H1 (cell line): ENCODE measurements around the gene PTPRH. TPM values are rescaled to one million over a fixed set of nuclear protein-coding genes. Genes with fewer than 3 reads are reported as not detected.
A peak's percentile ranks its signal among the peaks of the same experiment; 100 is the strongest.

Source experiments
- CTCF ChIA-PET: fragments of 300-600 bp; sonication (Branson Sonifier 250); formaldehyde crosslinking; loops from one replicate; lab custom pipeline; 2021; ENCODE audit not compliant: partially characterized antibody; lab: Charles Lee
- POLR2A ChIA-PET: fragments of 300-600 bp; sonication (Branson Sonifier 250); formaldehyde crosslinking; loops from one replicate; lab custom pipeline; 2021; ENCODE audit warnings: inconsistent platforms; ENCODE audit not compliant: partially characterized antibody; lab: Charles Lee
- DNase-seq, 2 experiments: peaks; one replicate each; pipeline versions ENCODE4 v3.0.0 to v3.0.0-alpha.2; 2010 to 2022; ENCODE audit warnings: low spot score in 2 of 2, low read depth in 1 of 2, mixed read lengths in 1 of 2
- FAIRE-seq: peaks from 2 replicates; lab custom pipeline; 2011; peaks lifted over from hg19 to GRCh38; lab: Jason Lieb, UNC
- H2AFZ ChIP-seq: 2 replicates; pipeline ENCODE4 v1.8.1; 2012; ENCODE audit warnings: low read length, inconsistent platforms
- H2AK5ac ChIP-seq: 2 replicates; pipeline ENCODE4 v1.6.1; 2013; ENCODE audit warnings: low read depth, low read length
- H2BK120ac ChIP-seq: replicated peaks from 2 replicates; pipeline ENCODE3; 2013; ENCODE audit warnings: low read depth, low read length, inconsistent platforms
- H2BK12ac ChIP-seq: 2 replicates; pipeline ENCODE4 v1.6.1; 2013; ENCODE audit warnings: low read depth, low read length
- H2BK15ac ChIP-seq: 2 replicates; pipeline ENCODE4 v1.6.1; 2013; ENCODE audit warnings: low read length
- H2BK20ac ChIP-seq: 2 replicates; pipeline ENCODE4 v1.6.1; 2013; ENCODE audit warnings: low read length
- H2BK5ac ChIP-seq: 2 replicates; pipeline ENCODE4 v1.6.1; 2013; ENCODE audit warnings: low read depth, low read length
- H3K14ac ChIP-seq: 2 replicates; pipeline ENCODE4 v1.6.1; 2013; ENCODE audit warnings: inconsistent platforms; ENCODE audit not compliant: insufficient read length
- H3K18ac ChIP-seq: 2 replicates; pipeline ENCODE4 v1.6.1; 2013; ENCODE audit warnings: low read length; ENCODE audit errors: extremely low read depth
- H3K23ac ChIP-seq: 2 replicates; pipeline ENCODE4 v1.6.1; 2013; ENCODE audit warnings: inconsistent platforms; ENCODE audit not compliant: insufficient read length
- H3K23me2 ChIP-seq: 2 replicates; pipeline ENCODE4 v1.6.1; 2013; ENCODE audit warnings: low read depth, low read length
- H3K27ac ChIP-seq: 2 replicates; pipeline ENCODE4 v1.6.1; 2011; ENCODE audit warnings: low read depth, low read length, inconsistent platforms
- H3K27me3 ChIP-seq, 4 experiments: replicated peaks in 1 of 4; 1 replicate in 1 of 4; 2 replicates in 3 of 4; pipeline versions ENCODE4 v1.6.1 to v1.8.1; 2011 to 2013; ENCODE audit warnings: low read length in 3 of 4, mild to moderate bottlenecking in 3 of 4, inconsistent platforms in 2 of 4, mixed read lengths in 2 of 4, moderate library complexity in 1 of 4; ENCODE audit not compliant: control insufficient read depth in 3 of 4, insufficient read depth in 3 of 4; ENCODE audit errors: extremely low read depth in 1 of 4
- H3K36me3 ChIP-seq, 4 experiments: 2 replicates each; pipeline versions ENCODE4 v1.6.1 to v1.8.1; 2011 to 2013; ENCODE audit warnings: mild to moderate bottlenecking in 4 of 4, low read length in 3 of 4, moderate library complexity in 2 of 4, control low read depth in 1 of 4, inconsistent platforms in 1 of 4; ENCODE audit not compliant: insufficient read depth in 4 of 4, control insufficient read depth in 2 of 4
- H3K4ac ChIP-seq: replicated peaks from 2 replicates; pipeline ENCODE3; 2013; ENCODE audit warnings: low read length, low read depth, mixed read lengths, inconsistent platforms; ENCODE audit not compliant: insufficient read length
- H3K4me1 ChIP-seq, 4 experiments: replicated peaks in 1 of 4; 1 replicate in 1 of 4; 2 replicates in 3 of 4; pipeline versions ENCODE4 v1.6.1 to v1.8.1; 2011 to 2013; ENCODE audit warnings: low read length in 3 of 4, inconsistent platforms in 2 of 4, mixed read lengths in 1 of 4; ENCODE audit not compliant: insufficient read depth in 4 of 4, control insufficient read depth in 3 of 4
- H3K4me2 ChIP-seq, 2 experiments: 2 replicates each; pipeline versions ENCODE4 v1.6.1 to v1.8.1; 2011 to 2013; ENCODE audit warnings: low read depth in 2 of 2, low read length in 2 of 2, control low read depth in 1 of 2, inconsistent platforms in 1 of 2, mild to moderate bottlenecking in 1 of 2; ENCODE audit not compliant: insufficient read depth in 1 of 2
- H3K4me3 ChIP-seq, 4 experiments: fragments of 200-600, 300-600 bp in 1 of 4; sonication (generic), shearing (Covaris generic), sonication (Bioruptor Twin) in 1 of 4; 2 replicates each; pipeline versions ENCODE4 v1.5.1 to v1.8.1; 2011 to 2016; ENCODE audit warnings: low read length in 4 of 4, low read depth in 3 of 4, control low read depth in 2 of 4, inconsistent platforms in 2 of 4, mild to moderate bottlenecking in 2 of 4, mixed read lengths in 1 of 4, moderate library complexity in 1 of 4; ENCODE audit not compliant: insufficient read depth in 2 of 4; ENCODE audit errors: extremely low read depth in 1 of 4
- H3K56ac ChIP-seq: replicated peaks from 2 replicates; pipeline ENCODE3; 2013; ENCODE audit warnings: low read depth, mild to moderate bottlenecking, mixed read lengths, low read length, inconsistent platforms; ENCODE audit not compliant: insufficient read length
- H3K79me1 ChIP-seq: 2 replicates; pipeline ENCODE4 v1.6.1; 2013; ENCODE audit warnings: low read depth, low read length, control low read depth
- H3K79me2 ChIP-seq, 2 experiments: 2 replicates each; pipeline versions ENCODE4 v1.6.1 to v1.8.1; 2012 to 2013; ENCODE audit warnings: low read length in 2 of 2, mild to moderate bottlenecking in 2 of 2, inconsistent platforms in 1 of 2; ENCODE audit not compliant: insufficient read depth in 2 of 2, control insufficient read depth in 1 of 2
- H3K9ac ChIP-seq, 4 experiments: replicated peaks in 1 of 4; 1 replicate in 1 of 4; 2 replicates in 3 of 4; pipeline versions ENCODE4 v1.6.1 to v1.8.1; 2011 to 2013; ENCODE audit warnings: low read depth in 3 of 4, low read length in 3 of 4, control low read depth in 2 of 4, mild to moderate bottlenecking in 2 of 4, moderate library complexity in 2 of 4, inconsistent platforms in 1 of 4; ENCODE audit errors: extremely low read depth in 1 of 4
- H3K9me3 ChIP-seq, 2 experiments: 2 replicates each; pipeline versions ENCODE4 v1.6.1 to v1.8.1; 2012 to 2013; ENCODE audit warnings: mild to moderate bottlenecking in 2 of 2, moderate library complexity in 2 of 2, control low read depth in 1 of 2, inconsistent platforms in 1 of 2, low read depth in 1 of 2, low read length in 1 of 2, mixed read lengths in 1 of 2; ENCODE audit not compliant: insufficient read depth in 2 of 2
- H4K20me1 ChIP-seq, 2 experiments: replicated peaks in 1 of 2; 2 replicates each; pipeline versions ENCODE3 to v1.8.1; 2011 to 2013; ENCODE audit warnings: inconsistent platforms in 2 of 2, low read length in 2 of 2, mild to moderate bottlenecking in 1 of 2; ENCODE audit not compliant: insufficient read depth in 2 of 2, control insufficient read depth in 1 of 2
- H4K5ac ChIP-seq: 2 replicates; pipeline ENCODE4 v1.6.1; 2013; ENCODE audit warnings: low read length, low read depth, mixed read lengths, inconsistent platforms; ENCODE audit not compliant: insufficient read length
- H4K8ac ChIP-seq: 2 replicates; pipeline ENCODE4 v1.8.0; 2013; ENCODE audit warnings: mild to moderate bottlenecking, moderate library complexity, low read length, inconsistent platforms; ENCODE audit not compliant: insufficient read depth; ENCODE audit errors: extremely low read depth
- H4K91ac ChIP-seq: replicated peaks from 2 replicates; pipeline ENCODE3; 2013; ENCODE audit warnings: low read length, mixed read lengths, inconsistent platforms; ENCODE audit not compliant: insufficient read length
- CHD1 ChIP-seq: IDR thresholded peaks from 2 replicates; pipeline ENCODE4 v1.6.1; 2012; ENCODE audit warnings: low read depth, low read length, improper control_type of control experiment
- KDM1A ChIP-seq: fragments of 200-600, 300-600 bp; sonication (generic); IDR thresholded peaks from 2 replicates; pipeline ENCODE4 v1.7.1; 2016; ENCODE audit warnings: mild to moderate bottlenecking, low read length, borderline replicate concordance
- RAD21 ChIP-seq, 2 experiments: IDR thresholded peaks in 1 of 2; conservative IDR thresholded peaks in 1 of 2; 2 replicates each; pipeline ENCODE4 v1.6.1; 2011; ENCODE audit warnings: low read depth in 2 of 2, low read length in 2 of 2, improper control_type of control experiment in 1 of 2, inconsistent platforms in 1 of 2, mild to moderate bottlenecking in 1 of 2, moderate library complexity in 1 of 2
- RXRA ChIP-seq: IDR thresholded peaks from 2 replicates; pipeline ENCODE4 v1.6.1; 2011; ENCODE audit warnings: low read depth, mild to moderate bottlenecking, low read length, moderate library complexity; ENCODE audit not compliant: insufficient read depth
- TCF12 ChIP-seq: IDR thresholded peaks from 2 replicates; pipeline ENCODE4 v1.6.1; 2011; ENCODE audit warnings: low read depth, mild to moderate bottlenecking, low read length
- WGBS, 2 experiments: shearing (Covaris generic) in 1 of 2; methylation state at CpG; one replicate each; pipeline versions ENCODE4 v1.1.6 to v1.1.7; 2013 to 2015; ENCODE audit warnings: low lambda C conversion rate in 2 of 2, mixed read lengths in 2 of 2, inconsistent platforms in 1 of 2, low coverage in 1 of 2, missing lambda C conversion rate in 1 of 2; ENCODE audit not compliant: insufficient replicate concordance in 2 of 2, insufficient coverage in 1 of 2, insufficient read length in 1 of 2; ENCODE audit errors: extremely low coverage in 1 of 2, missing lambda C conversion rate in 1 of 2; 5-methylcytosine and 5-hydroxymethylcytosine counted together
- polyA plus RNA-seq, 7 experiments: library from polyadenylated mRNA; depleted of rRNA in 3 of 7; stranded (reverse) in 5 of 7; unstranded in 2 of 7; fragments of >200 nt in 5 of 7; fragments of 200-250 nt in 2 of 7; gene quantifications; 1 replicate in 5 of 7; 2 replicates in 1 of 7; 4 replicates in 1 of 7; pipeline versions ENCODE4 v1.2.1 to v1.2.3, GENCODE V29; 2011 to 2013; ENCODE audit warnings: missing spikeins in 2 of 7, mixed read lengths in 2 of 7
- total RNA-seq: library from RNA; stranded (reverse); fragmentation: NEBNext Ultra II Directional; extraction: Animal tissue kit (Norgen Biotek cat#: 25700); gene quantifications from 2 replicates; pipeline ENCODE4 v1.2.1, GENCODE V29; 2021
- TF ChIP-seq, protein P1 (sequence below), 3 experiments: IDR thresholded peaks; 1 replicate in 2 of 3; 2 replicates in 1 of 3; pipeline versions ENCODE4 v1.5.1 to v1.6.1; 2011; ENCODE audit warnings: low read length in 3 of 3, mild to moderate bottlenecking in 3 of 3, inconsistent platforms in 2 of 3, low read depth in 1 of 3, moderate library complexity in 1 of 3; ENCODE audit not compliant: insufficient read depth in 1 of 3; ENCODE audit errors: control extremely low read depth in 1 of 3

PTPRH gene
- total and polyA plus RNA-seq, 2 of the 8 experiments (the other 6 are each of a cell fraction or from before 2014, with no cell fraction given) = 0.30 to 0.39 TPM

DNA sequence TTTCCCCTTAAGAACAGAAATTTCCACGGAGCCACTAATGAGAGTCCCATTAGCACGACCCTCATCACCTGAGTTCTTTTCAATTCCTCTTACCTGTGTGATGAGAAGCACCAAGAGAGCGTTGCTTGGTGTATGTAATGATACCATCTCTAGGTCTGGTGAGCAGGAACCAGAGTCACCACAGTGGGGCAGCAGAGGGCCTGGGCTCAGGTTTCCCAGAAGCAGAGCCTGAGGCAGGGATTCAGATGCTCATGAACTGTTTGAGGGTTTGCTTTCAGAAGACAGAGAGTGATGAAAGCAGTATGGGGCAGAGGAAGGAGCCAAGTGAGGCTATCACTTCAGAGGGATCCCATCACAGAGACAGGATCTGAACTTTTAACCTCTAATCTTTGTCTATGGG lies 3.1 kb upstream of the PTPRH start:
- Histone ChIP-seq H3K4ac (no peak overlapping the region), H2AFZ (no peak overlapping the region), H3K23me2 (peaks cover 5% of the 10 kb centered on the region; the same call in 1 of the 2 replicates), H2BK12ac (no peak overlapping the region), H2BK120ac (no peak overlapping the region), H3K27me3 (no peaks in the 10 kb centered on the region; a peak in 1 of 7 replicates), H4K8ac (no peak overlapping the region), H3K36me3 (no peaks in the 10 kb centered on the region), H3K79me2 (no peaks in the 10 kb centered on the region), H3K9ac (no peak overlapping the region), H2AK5ac (no peak overlapping the region), H2BK20ac (no peak overlapping the region), H3K14ac (no peak overlapping the region), H3K23ac (no peak overlapping the region), H3K4me3 (no peak overlapping the region), H3K9me3 (peaks cover 15% of the 10 kb centered on the region in 2 experiments; a peak in 3 of 4 replicates), H3K4me1 (peaks cover 0 to 6% (median 2%) of the 10 kb centered on the region in 4 experiments; a peak in 2 of 7 replicates), H2BK5ac (no peak overlapping the region), H3K79me1 (no peaks in the 10 kb centered on the region), H4K20me1 (no peaks in the 10 kb centered on the region), H2BK15ac (no peak overlapping the region), H3K18ac (no peak overlapping the region), H4K5ac (no peak overlapping the region), H3K56ac (no peak overlapping the region), H3K4me2 (no peak overlapping the region), H3K27ac (no peak overlapping the region), H4K91ac (no peak overlapping the region)
- no peak for FAIRE-seq
- TF ChIP-seq KDM1A (peak; percentile 72; the same call in 1 of the 2 replicates), RAD21 (IDR thresholded peaks at IDR 0.05 in 1 of 2, conservative IDR thresholded peaks at IDR 0.05 in 1 of 2; ENCODE audit: low read depth in 2 of 2, low read length in 2 of 2) (peak; percentile 36 to 45), TCF12 (no peak), CHD1 (no peak), RXRA (no peak)
- TF ChIP-seq, protein P1, sequence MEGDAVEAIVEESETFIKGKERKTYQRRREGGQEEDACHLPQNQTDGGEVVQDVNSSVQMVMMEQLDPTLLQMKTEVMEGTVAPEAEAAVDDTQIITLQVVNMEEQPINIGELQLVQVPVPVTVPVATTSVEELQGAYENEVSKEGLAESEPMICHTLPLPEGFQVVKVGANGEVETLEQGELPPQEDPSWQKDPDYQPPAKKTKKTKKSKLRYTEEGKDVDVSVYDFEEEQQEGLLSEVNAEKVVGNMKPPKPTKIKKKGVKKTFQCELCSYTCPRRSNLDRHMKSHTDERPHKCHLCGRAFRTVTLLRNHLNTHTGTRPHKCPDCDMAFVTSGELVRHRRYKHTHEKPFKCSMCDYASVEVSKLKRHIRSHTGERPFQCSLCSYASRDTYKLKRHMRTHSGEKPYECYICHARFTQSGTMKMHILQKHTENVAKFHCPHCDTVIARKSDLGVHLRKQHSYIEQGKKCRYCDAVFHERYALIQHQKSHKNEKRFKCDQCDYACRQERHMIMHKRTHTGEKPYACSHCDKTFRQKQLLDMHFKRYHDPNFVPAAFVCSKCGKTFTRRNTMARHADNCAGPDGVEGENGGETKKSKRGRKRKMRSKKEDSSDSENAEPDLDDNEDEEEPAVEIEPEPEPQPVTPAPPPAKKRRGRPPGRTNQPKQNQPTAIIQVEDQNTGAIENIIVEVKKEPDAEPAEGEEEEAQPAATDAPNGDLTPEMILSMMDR (IDR thresholded peaks at IDR 0.05; ENCODE audit: control extremely low read depth in 1 of 3, insufficient read depth in 1 of 3, low read depth in 1 of 3, low read length in 3 of 3) = peak; percentile 28 to 57 (median 54)
- DNase-seq = no peak
- 85% methylated on average over 3 of the region's 3 CpGs; no CpG with 5 or more reads in 1 of the 2 experiments for WGBS, 2 experiments
- CTCF ChIA-PET = interaction anchor here (0.7 kb wide), 1 partner anchor 13 kb away, joined by 3 read pairs; no protein-coding TSS in a partner anchor
- POLR2A ChIA-PET = interaction anchor here (1.0 kb wide), 1 partner anchor 195 kb away, joined by 3 read pairs; the partner anchor contains the start of gene UBE2S
